ENCODE measurements around the gene BRAT1.
"Not testable (repeated sequence)": the region's sequence is repeated elsewhere in the genome, so short reads cannot be mapped to it uniquely, and the experiment has no call there.

The BRAT1 gene

GRCh38 chr7:2595258-2595860, 40.0 kb upstream of the BRAT1 start:
- Histone ChIP-seq H3K4me3 (ENCODE audit: low read depth, low read length) (no peak overlapping the region), H3K27me3 (ENCODE audit: control insufficient read depth, insufficient read depth, low read length) (no peaks in the 10 kb centered on the region), H3K36me3 (ENCODE audit: control insufficient read depth, insufficient read depth, low read length) (peaks cover 21% of the 10 kb centered on the region), H3K27ac (ENCODE audit: low read depth, low read length) (no peak overlapping the region), H3K9me3 (ENCODE audit: control insufficient read depth, insufficient read depth, low read length) (no peaks in the 10 kb centered on the region), H3K9ac (ENCODE audit: low read depth, low read length) (no peak overlapping the region), H3K4me1 (ENCODE audit: control insufficient read depth, insufficient read depth, low read length) (no peaks in the 10 kb centered on the region)

GRCh38 chr7:2594599-2594998, 39.3 kb upstream of the BRAT1 start:
- no peaks in the 10 kb centered on the region for H3K27me3 ChIP-seq (ENCODE audit: control insufficient read depth, insufficient read depth, low read length)
- H3K36me3 ChIP-seq (ENCODE audit: control insufficient read depth, insufficient read depth, low read length), result peaks cover 21% of the 10 kb centered on the region
- no peaks in the 10 kb centered on the region for H3K9me3 ChIP-seq (ENCODE audit: control insufficient read depth, insufficient read depth, low read length)
- no peak overlapping the region for H3K4me3 ChIP-seq (ENCODE audit: low read depth, low read length)
- no peak overlapping the region for H3K9ac ChIP-seq (ENCODE audit: low read depth, low read length)
- H3K27ac ChIP-seq (ENCODE audit: low read depth, low read length), result no peak overlapping the region
- H3K4me1 ChIP-seq (ENCODE audit: control insufficient read depth, insufficient read depth, low read length), result no peaks in the 10 kb centered on the region

GRCh38 chr7:2593036-2593727, 37.9 kb upstream of the BRAT1 start:
- Histone ChIP-seq H3K36me3 (ENCODE audit: control insufficient read depth, insufficient read depth, low read length) (peaks cover 15% of the 10 kb centered on the region), H3K9ac (ENCODE audit: low read depth, low read length) (no peak overlapping the region), H3K27ac (ENCODE audit: low read depth, low read length) (no peak overlapping the region), H3K27me3 (ENCODE audit: control insufficient read depth, insufficient read depth, low read length) (no peaks in the 10 kb centered on the region), H3K9me3 (ENCODE audit: control insufficient read depth, insufficient read depth, low read length) (no peaks in the 10 kb centered on the region), H3K4me3 (ENCODE audit: low read depth, low read length) (no peak overlapping the region), H3K4me1 (ENCODE audit: control insufficient read depth, insufficient read depth, low read length) (no peaks in the 10 kb centered on the region)

DNA sequence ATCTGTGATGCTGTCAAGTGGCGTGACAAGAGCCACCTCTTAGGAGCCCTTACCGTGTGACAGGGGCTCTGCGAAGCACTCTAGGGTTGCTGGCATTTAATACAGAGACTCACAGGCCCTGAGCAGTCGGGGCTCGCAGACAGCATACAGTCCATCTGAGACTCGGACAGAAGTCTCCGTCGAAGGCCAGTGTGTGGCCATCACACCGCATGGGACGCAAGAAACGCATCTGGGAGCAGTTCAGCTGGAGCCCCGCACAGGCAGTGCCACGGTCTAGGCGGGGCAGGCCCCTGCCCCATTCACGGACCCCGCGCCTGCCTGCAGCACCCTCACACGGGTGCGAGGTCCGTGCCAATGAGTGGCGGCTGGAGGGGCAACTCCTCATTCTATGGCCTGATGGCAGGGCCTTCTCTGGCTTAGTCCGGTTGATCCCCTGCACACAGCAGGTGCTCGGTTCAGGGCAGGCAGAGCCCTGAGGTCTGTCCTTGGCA, 37.1 kb upstream of the BRAT1 start:
- Histone ChIP-seq H3K9ac (ENCODE audit: low read depth, low read length) (no peak overlapping the region), H3K9me3 (ENCODE audit: control insufficient read depth, insufficient read depth, low read length) (no peaks in the 10 kb centered on the region), H3K36me3 (ENCODE audit: control insufficient read depth, insufficient read depth, low read length) (peaks cover 15% of the 10 kb centered on the region), H3K4me1 (ENCODE audit: control insufficient read depth, insufficient read depth, low read length) (no peaks in the 10 kb centered on the region), H3K4me3 (ENCODE audit: low read depth, low read length) (no peak overlapping the region), H3K27me3 (ENCODE audit: control insufficient read depth, insufficient read depth, low read length) (no peaks in the 10 kb centered on the region), H3K27ac (ENCODE audit: low read depth, low read length) (no peak overlapping the region)

- not testable (repeated sequence) for H3K27ac ChIP-seq (ENCODE audit: low read depth, low read length); H3K9me3 ChIP-seq (ENCODE audit: control insufficient read depth, insufficient read depth, low read length); H3K27me3 ChIP-seq (ENCODE audit: control insufficient read depth, insufficient read depth, low read length); H3K4me3 ChIP-seq (ENCODE audit: low read depth, low read length); H3K9ac ChIP-seq (ENCODE audit: low read depth, low read length); H3K4me1 ChIP-seq (ENCODE audit: control insufficient read depth, insufficient read depth, low read length)
- H3K36me3 ChIP-seq (ENCODE audit: control insufficient read depth, insufficient read depth, low read length), result peaks cover 14% of the 10 kb centered on the region
Measured at GRCh38 chr7:2589941-2590340, 34.6 kb upstream of the BRAT1 start.

DNA sequence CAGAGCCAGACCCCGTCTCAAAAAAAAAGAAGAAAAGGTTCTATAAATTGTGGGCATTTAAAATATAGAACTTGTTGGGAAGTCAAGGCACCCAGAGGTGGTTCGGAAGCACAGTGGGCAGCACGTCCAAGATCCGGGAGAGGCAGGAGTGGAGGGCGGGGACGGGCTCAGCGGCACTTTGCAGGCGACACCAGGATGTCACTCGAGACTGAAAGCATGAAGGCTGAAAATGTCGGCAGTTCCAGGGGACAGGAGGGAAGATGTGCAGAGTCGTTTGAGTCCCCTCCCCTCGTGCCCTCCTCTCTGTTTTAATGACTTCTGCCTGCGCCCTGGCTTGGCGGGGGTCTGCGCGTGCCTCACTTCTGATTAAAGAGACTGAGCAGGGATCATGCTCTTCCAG, 34.0 kb upstream of the BRAT1 start:
- no peaks in the 10 kb centered on the region for H3K27me3 ChIP-seq (ENCODE audit: control insufficient read depth, insufficient read depth, low read length)
- no peak overlapping the region for H3K4me3 ChIP-seq (ENCODE audit: low read depth, low read length)
- H3K9ac ChIP-seq (ENCODE audit: low read depth, low read length), result no peak overlapping the region
- no peak overlapping the region for H3K27ac ChIP-seq (ENCODE audit: low read depth, low read length)
- H3K4me1 ChIP-seq (ENCODE audit: control insufficient read depth, insufficient read depth, low read length), result no peaks in the 10 kb centered on the region
- H3K36me3 ChIP-seq (ENCODE audit: control insufficient read depth, insufficient read depth, low read length), result peaks cover 11% of the 10 kb centered on the region
- H3K9me3 ChIP-seq (ENCODE audit: control insufficient read depth, insufficient read depth, low read length), result no peaks in the 10 kb centered on the region

- Histone ChIP-seq H3K36me3 (ENCODE audit: control insufficient read depth, insufficient read depth, low read length) (peaks cover 6% of the 10 kb centered on the region; the same call in 1 of the 2 replicates), H3K27ac (ENCODE audit: low read depth, low read length) (no peak overlapping the region), H3K27me3 (ENCODE audit: control insufficient read depth, insufficient read depth, low read length) (no peaks in the 10 kb centered on the region), H3K9me3 (ENCODE audit: control insufficient read depth, insufficient read depth, low read length) (no peaks in the 10 kb centered on the region), H3K4me1 (ENCODE audit: control insufficient read depth, insufficient read depth, low read length) (no peaks in the 10 kb centered on the region), H3K4me3 (ENCODE audit: low read depth, low read length) (no peak overlapping the region), H3K9ac (ENCODE audit: low read depth, low read length) (no peak overlapping the region)
Measured at GRCh38 chr7:2587778-2588177, 32.5 kb upstream of the BRAT1 start.

- no peak overlapping the region for H3K4me3 ChIP-seq (ENCODE audit: low read depth, low read length)
- H3K9me3 ChIP-seq (ENCODE audit: control insufficient read depth, insufficient read depth, low read length), result no peaks in the 10 kb centered on the region
- no peaks in the 10 kb centered on the region for H3K4me1 ChIP-seq (ENCODE audit: control insufficient read depth, insufficient read depth, low read length)
- H3K27ac ChIP-seq (ENCODE audit: low read depth, low read length), result no peak overlapping the region
- 0 out of 2 replicates have a peak, but pooled peaks cover 2% of the 10 kb centered on the region for H3K36me3 ChIP-seq (ENCODE audit: control insufficient read depth, insufficient read depth, low read length)
- no peak overlapping the region for H3K9ac ChIP-seq (ENCODE audit: low read depth, low read length)
- no peaks in the 10 kb centered on the region for H3K27me3 ChIP-seq (ENCODE audit: control insufficient read depth, insufficient read depth, low read length)
Measured at GRCh38 chr7:2587134-2587533, 31.8 kb upstream of the BRAT1 start.

DNA sequence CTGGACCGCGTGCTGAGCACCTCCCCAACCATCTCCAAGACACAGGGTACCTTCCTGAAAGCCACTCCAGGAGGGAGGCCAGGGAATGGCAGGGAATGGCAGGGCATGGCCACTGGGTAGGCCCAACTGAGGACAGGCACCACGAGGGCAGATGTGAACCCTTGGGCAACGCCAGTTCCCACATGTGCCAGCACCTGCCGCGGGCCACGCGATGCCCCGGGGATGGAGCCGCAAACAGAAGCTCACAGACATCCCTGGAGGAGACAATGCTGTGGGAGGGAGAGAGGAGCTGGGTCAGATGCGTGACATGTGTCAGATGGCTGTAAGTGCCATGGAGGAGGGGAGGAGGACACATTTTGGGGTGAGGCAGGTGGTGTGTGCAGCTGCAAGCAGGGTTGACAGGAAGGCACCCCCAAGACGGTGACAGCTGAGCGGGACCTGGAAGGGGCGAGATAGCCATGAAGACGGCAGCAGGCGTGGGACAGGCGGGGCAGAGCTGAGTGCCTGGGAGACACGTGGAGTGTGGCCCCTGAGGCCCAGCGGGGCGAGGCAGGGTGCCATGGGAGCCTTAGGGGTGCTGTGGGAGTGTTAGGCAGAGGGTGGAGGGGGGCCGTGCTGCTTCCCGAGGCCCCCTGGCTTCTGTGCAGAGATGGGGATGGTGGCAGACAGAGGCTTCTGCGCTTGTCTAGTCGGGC, 31.1 kb upstream of the BRAT1 start:
- Histone ChIP-seq H3K4me1 (ENCODE audit: control insufficient read depth, insufficient read depth, low read length) (no peaks in the 10 kb centered on the region), H3K36me3 (ENCODE audit: control insufficient read depth, insufficient read depth, low read length) (no peaks in the 10 kb centered on the region), H3K27ac (ENCODE audit: low read depth, low read length) (no peak overlapping the region), H3K27me3 (ENCODE audit: control insufficient read depth, insufficient read depth, low read length) (no peaks in the 10 kb centered on the region), H3K9ac (ENCODE audit: low read depth, low read length) (no peak overlapping the region), H3K4me3 (ENCODE audit: low read depth, low read length) (no peak overlapping the region), H3K9me3 (ENCODE audit: control insufficient read depth, insufficient read depth, low read length) (no peaks in the 10 kb centered on the region)

DNA sequence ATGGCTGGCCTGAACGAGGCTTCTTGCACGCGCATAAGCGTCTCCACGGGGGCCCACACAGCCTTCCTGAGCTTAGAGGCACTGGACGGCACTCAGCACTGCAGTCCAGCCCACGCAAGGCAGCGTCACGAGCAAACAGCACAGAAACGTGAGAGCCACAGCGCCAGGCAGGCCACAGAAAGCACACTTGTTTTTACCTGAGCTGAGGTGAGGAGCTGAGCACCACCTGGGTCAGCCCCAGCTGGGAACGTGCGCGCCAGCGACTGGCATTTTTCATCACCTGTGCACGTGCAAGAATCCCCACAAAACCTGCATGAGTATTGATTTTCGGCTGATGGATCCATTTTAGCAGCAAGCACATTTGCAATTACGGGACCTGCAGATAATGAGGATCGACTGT, 30.1 kb upstream of the BRAT1 start:
- no peaks in the 10 kb centered on the region for H3K36me3 ChIP-seq (ENCODE audit: control insufficient read depth, insufficient read depth, low read length)
- H3K27me3 ChIP-seq (ENCODE audit: control insufficient read depth, insufficient read depth, low read length), result no peaks in the 10 kb centered on the region

More for the DNA sequence above, 30.1 kb upstream of the BRAT1 start:
- Histone ChIP-seq H3K27ac (ENCODE audit: low read depth, low read length) (no peak overlapping the region), H3K9ac (ENCODE audit: low read depth, low read length) (no peak overlapping the region), H3K4me1 (ENCODE audit: control insufficient read depth, insufficient read depth, low read length) (no peaks in the 10 kb centered on the region), H3K9me3 (ENCODE audit: control insufficient read depth, insufficient read depth, low read length) (no peaks in the 10 kb centered on the region), H3K4me3 (ENCODE audit: low read depth, low read length) (no peak overlapping the region)
